OCI-LY1 (cell line): Measurements from ENCODE around the gene RGS1.

ENCODE experiments used
- H2AFZ ChIP-seq: fragments of 200-600 bp; sonication (generic), shearing (Covaris generic); 2 replicates; pipeline ENCODE4 v1.6.0; 2014; ENCODE audit warnings: antibody characterized with exemption, mild to moderate bottlenecking, low read length
- H3F3A ChIP-seq: fragments of 200-600 bp; sonication (generic), shearing (Covaris generic); 2 replicates; pipeline ENCODE4 v1.6.0; 2014; ENCODE audit warnings: mild to moderate bottlenecking, antibody characterized with exemption, low read length, moderate library complexity; ENCODE audit not compliant: insufficient read depth
- H3K27ac ChIP-seq: fragments of 200-600 bp; sonication (generic); 2 replicates; pipeline ENCODE4 v1.5.1; 2014; ENCODE audit warnings: low read length, mixed run types, mild to moderate bottlenecking, low read depth; ENCODE audit not compliant: poor library complexity, severe bottlenecking
- H3K27me3 ChIP-seq: fragments of 200-600 bp; sonication (generic); 2 replicates; pipeline ENCODE4 v1.6.0; 2014; ENCODE audit warnings: antibody characterized with exemption, mild to moderate bottlenecking, low read length, moderate library complexity; ENCODE audit not compliant: insufficient read depth
- H3K36me3 ChIP-seq: fragments of 200-600 bp; sonication (generic); 2 replicates; pipeline ENCODE4 v1.6.1; 2014; ENCODE audit warnings: mild to moderate bottlenecking, antibody characterized with exemption, low read length, moderate library complexity, mixed read lengths; ENCODE audit not compliant: insufficient read depth
- H3K4me1 ChIP-seq: fragments of 200-600 bp; sonication (generic); 2 replicates; pipeline ENCODE4 v1.5.1; 2014; ENCODE audit warnings: mild to moderate bottlenecking, low read length, moderate library complexity; ENCODE audit not compliant: insufficient read depth, severe bottlenecking
- H3K4me2 ChIP-seq: fragments of 200-600 bp; sonication (generic), shearing (Covaris generic); 2 replicates; pipeline ENCODE4 v1.6.1; 2014; ENCODE audit warnings: low read length
- H3K4me3 ChIP-seq: fragments of 200-600 bp; sonication (generic); 2 replicates; pipeline ENCODE4 v1.5.1; 2014; ENCODE audit warnings: low read length, low read depth, mild to moderate bottlenecking, mixed read lengths; ENCODE audit not compliant: poor library complexity, severe bottlenecking
- H3K79me2 ChIP-seq: fragments of 200-600 bp; shearing (Covaris generic); 2 replicates; pipeline ENCODE4 v1.6.1; 2016; ENCODE audit warnings: mixed run types, low read length, mixed read lengths; ENCODE audit not compliant: insufficient read depth
- H3K9ac ChIP-seq: fragments of 200-600 bp; sonication (generic), shearing (Covaris generic); 2 replicates; pipeline ENCODE4 v1.6.1; 2014; ENCODE audit warnings: mild to moderate bottlenecking, low read length, mixed read lengths
- H3K9me2 ChIP-seq: fragments of 200-600 bp; sonication (generic), shearing (Covaris generic); 2 replicates; pipeline ENCODE4 v1.6.1; 2014; ENCODE audit warnings: low read depth, mild to moderate bottlenecking, low read length, mixed read lengths
- H3K9me3 ChIP-seq: fragments of 200-600 bp; shearing (Covaris generic); 2 replicates; pipeline ENCODE4 v1.6.1; 2014; ENCODE audit warnings: low read length, mixed read lengths
- H4K20me1 ChIP-seq: fragments of 200-600 bp; sonication (generic), shearing (Covaris generic); 2 replicates; pipeline ENCODE4 v1.6.0; 2016; ENCODE audit warnings: mild to moderate bottlenecking, low read length; ENCODE audit not compliant: insufficient read depth
- CTCF ChIP-seq: fragments of 200-600 bp; sonication (generic), shearing (Covaris generic); IDR thresholded peaks from 2 replicates; pipeline ENCODE4 v1.5.1; 2017; ENCODE audit warnings: mild to moderate bottlenecking, antibody characterized with exemption, low read length, moderate library complexity, mixed read lengths
- EZH2 ChIP-seq: fragments of 200-600 bp; sonication (generic), shearing (Covaris generic); IDR thresholded peaks from 2 replicates; pipeline ENCODE4 v1.8.0; 2017; ENCODE audit warnings: borderline replicate concordance, mixed run types, mild to moderate bottlenecking, antibody characterized with exemption, low read length, moderate library complexity, mixed read lengths

The RGS1 gene

GRCh38 chr1:192609110-192610079, 33.8 kb downstream of the RGS1 start:
- H3K27me3 ChIP-seq: no peaks in the 10 kb centered on the region
- H2AFZ ChIP-seq: peak overlapping the region; percentile 3; the same call in 1 of the 2 replicates
- no peaks in the 10 kb centered on the region for H4K20me1 ChIP-seq
- H3K79me2 ChIP-seq: no peaks in the 10 kb centered on the region
- H3K36me3 ChIP-seq: no peaks in the 10 kb centered on the region
- no peaks in the 10 kb centered on the region for H3K9me3 ChIP-seq
- H3K4me2 ChIP-seq: peak overlapping the region; percentile 46
- H3K27ac ChIP-seq: peak overlapping the region; percentile 90
- H3K4me3 ChIP-seq: peak overlapping the region; percentile 10
- H3K4me1 ChIP-seq: peaks cover 65% of the 10 kb centered on the region
- no peaks in the 10 kb centered on the region for H3F3A ChIP-seq
- TF ChIP-seq EZH2 (no peak), CTCF (peak; percentile 21; the same call in 1 of the 2 replicates)
- H3K9me2 ChIP-seq: no peaks in the 10 kb centered on the region
- peak overlapping the region; percentile 40; the same call in 1 of the 2 replicates for H3K9ac ChIP-seq

- peak overlapping the region; percentile 90 for H3K27ac ChIP-seq
- peak overlapping the region; percentile 10 for H3K4me2 ChIP-seq
- no peaks in the 10 kb centered on the region for H3K27me3 ChIP-seq
- H3K9me3 ChIP-seq: no peaks in the 10 kb centered on the region
- H3K9me2 ChIP-seq: no peaks in the 10 kb centered on the region
- H4K20me1 ChIP-seq: no peaks in the 10 kb centered on the region
- H3K79me2 ChIP-seq: no peaks in the 10 kb centered on the region
- TF ChIP-seq EZH2 (no peak), CTCF (peak; percentile 37)
- peak overlapping the region; percentile 3; the same call in 1 of the 2 replicates for H3K9ac ChIP-seq
- peaks cover 68% of the 10 kb centered on the region for H3K4me1 ChIP-seq
- H2AFZ ChIP-seq: no peak overlapping the region
- H3K36me3 ChIP-seq: no peaks in the 10 kb centered on the region
- H3F3A ChIP-seq: no peaks in the 10 kb centered on the region
- H3K4me3 ChIP-seq: no peak overlapping the region
Measured at GRCh38 chr1:192610112-192610889, 34.7 kb downstream of the RGS1 start.

DNA sequence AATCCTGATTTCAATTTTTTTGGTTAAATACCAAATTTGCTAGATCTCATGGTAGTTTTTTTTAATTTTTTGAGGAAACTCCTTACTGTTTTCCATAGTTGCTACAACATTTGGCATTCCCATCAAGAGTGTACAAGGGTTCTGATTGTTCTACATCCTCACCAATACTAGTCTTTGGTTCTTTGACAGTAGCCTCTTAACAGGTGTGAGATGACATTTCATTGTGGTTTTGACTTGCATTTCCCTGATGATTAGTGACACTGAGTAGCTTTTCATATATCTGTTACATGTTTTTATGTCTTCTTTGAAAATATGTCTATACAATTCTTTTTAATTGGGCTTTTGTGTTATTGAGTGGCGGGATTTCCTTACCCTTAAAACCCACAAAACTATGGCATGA, 39.5 kb downstream of the RGS1 start:
- H4K20me1 ChIP-seq: no peaks in the 10 kb centered on the region
- 0 out of 2 replicates have a peak overlapping the region, but pooled peaks have one; percentile 4 for H3K4me2 ChIP-seq

More for the DNA sequence above, 39.5 kb downstream of the RGS1 start:
- no peak overlapping the region for H2AFZ ChIP-seq
- H3K79me2 ChIP-seq: no peaks in the 10 kb centered on the region
- no peaks in the 10 kb centered on the region for H3K9me3 ChIP-seq
- H3K27me3 ChIP-seq: no peaks in the 10 kb centered on the region
- no peak for TF ChIP-seq CTCF
- TF ChIP-seq EZH2: no peak
- peak overlapping the region; percentile 58 for H3K27ac ChIP-seq
- no peaks in the 10 kb centered on the region for H3K36me3 ChIP-seq
- no peaks in the 10 kb centered on the region for H3K9me2 ChIP-seq
- H3K4me3 ChIP-seq: no peak overlapping the region
- H3K9ac ChIP-seq: no peak overlapping the region
- H3K4me1 ChIP-seq: peaks cover 51% of the 10 kb centered on the region
- no peaks in the 10 kb centered on the region for H3F3A ChIP-seq
